ENCODE measurements around the gene PCDH9. TPM values are rescaled to one million over a fixed set of nuclear protein-coding genes. Genes with fewer than 3 reads are reported as not detected.
"Not testable (repeated sequence)": the region's sequence is repeated elsewhere in the genome, so short reads cannot be mapped to it uniquely, and the experiment has no call there.

PCDH9 gene
- total and polyA plus RNA-seq, 10 donors, result 0.24 to 8.1 (median 3.8) TPM

GRCh38 chr13:66623129-66623820 is 606.9 kb downstream of the PCDH9 start:
- H3K4me3 ChIP-seq, result no peak overlapping the region
- no peaks in the 10 kb centered on the region for H3K36me3 ChIP-seq
- DNase-seq, result no peak
- H3K27ac ChIP-seq, result no peak overlapping the region
- H3K4me1 ChIP-seq, result no peaks in the 10 kb centered on the region
- intact Hi-C loops (cut with DNase I; ENCODE audit: low total_unique reads), result no loop called here
- 90 to 95% (median 91%) methylated on average over 10 of the region's 10 CpGs for WGBS, 5 donors
- no peak for TF ChIP-seq CTCF (IDR thresholded peaks at IDR 0.05 in 8 of 11, conservative IDR thresholded peaks at IDR 0.05 in 3 of 11)
- no peak for TF ChIP-seq POLR2A (IDR thresholded peaks at IDR 0.05)
- no peak for TF ChIP-seq POLR2AphosphoS5 (IDR thresholded peaks at IDR 0.05)
- H3K27me3 ChIP-seq (replicated peaks in 1 of 7), result no peaks in the 10 kb centered on the region
- peaks cover 0 to 13% (median 3%) of the 10 kb centered on the region in 8 donors for H3K9me3 ChIP-seq

- H3K27me3 ChIP-seq (replicated peaks in 1 of 7); H3K4me3 ChIP-seq; DNase-seq; intact Hi-C loops (cut with DNase I; ENCODE audit: low total_unique reads); H3K4me1 ChIP-seq; H3K27ac ChIP-seq; H3K36me3 ChIP-seq: not testable (repeated sequence)
- peaks cover 0 to 13% (median 3%) of the 10 kb centered on the region in 8 donors for H3K9me3 ChIP-seq
- 92 to 98% (median 95%) methylated on average over 11 to 31 of the region's 31 CpGs for WGBS, 5 donors
Measured at GRCh38 chr13:66621906-66622447, 608.2 kb downstream of the PCDH9 start.

DNA sequence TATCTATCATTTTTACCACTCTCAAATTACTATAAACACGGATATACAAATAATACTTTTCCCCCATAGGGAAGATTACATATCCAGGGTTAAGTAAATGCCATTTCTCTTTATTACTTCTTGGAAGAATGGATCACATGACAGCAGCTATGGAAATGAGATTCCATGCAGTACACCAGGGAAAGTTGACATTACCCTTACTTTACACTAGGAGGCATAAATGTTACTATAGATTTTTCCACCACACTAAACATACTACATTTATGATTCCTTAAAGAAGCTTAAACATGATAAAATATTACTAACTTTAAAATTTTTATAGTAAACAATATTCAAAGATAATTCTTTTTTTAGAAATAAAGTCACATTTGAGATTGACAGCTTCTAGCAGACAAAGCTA is 611.4 kb downstream of the PCDH9 start:
- Histone ChIP-seq H3K27me3 (replicated peaks in 1 of 7) (no peaks in the 10 kb centered on the region), H3K27ac (no peak overlapping the region), H3K4me1 (no peaks in the 10 kb centered on the region), H3K4me3 (no peak overlapping the region), H3K36me3 (no peaks in the 10 kb centered on the region), H3K9me3 (peaks cover 0 to 13% (median 3%) of the 10 kb centered on the region in 8 donors)
- no peak for DNase-seq
- WGBS, 5 donors, result 58 to 86% (median 72%) methylated on average over 1 of the region's 1 CpG
- intact Hi-C loops (cut with DNase I; ENCODE audit: low total_unique reads), result no loop called here
- peak in 7 of 11 experiments; percentile 19 to 38 (median 36) for TF ChIP-seq CTCF (IDR thresholded peaks at IDR 0.05 in 8 of 11, conservative IDR thresholded peaks at IDR 0.05 in 3 of 11)
- TF ChIP-seq POLR2AphosphoS5 (IDR thresholded peaks at IDR 0.05), result no peak

DNA sequence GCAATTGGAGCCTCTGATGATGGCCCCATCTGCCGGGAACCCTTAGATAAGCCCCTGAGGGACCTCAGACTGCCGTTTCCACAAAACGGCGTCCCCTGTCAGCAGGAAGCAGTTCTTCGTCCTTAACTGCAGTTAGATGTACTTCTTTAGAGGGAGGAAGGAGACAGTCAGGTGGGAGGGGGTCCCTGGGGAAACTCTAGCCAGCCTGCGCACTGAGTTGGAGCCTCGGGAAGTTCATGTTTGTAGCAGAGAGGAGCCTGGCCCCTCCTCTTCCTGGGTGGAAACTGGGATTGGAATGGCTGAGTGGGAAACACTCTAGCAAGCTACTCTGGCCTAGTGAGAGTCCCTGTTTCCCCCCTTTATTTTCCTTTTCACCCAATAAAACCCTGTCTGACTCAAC is 612.4 kb downstream of the PCDH9 start:
- no peaks in the 10 kb centered on the region for H3K27me3 ChIP-seq (replicated peaks in 1 of 7)
- no peak for TF ChIP-seq POLR2A (IDR thresholded peaks at IDR 0.05)
- 72 to 85% (median 83%) methylated on average over 7 of the region's 7 CpGs for WGBS, 5 donors
- H3K4me3 ChIP-seq, result no peak overlapping the region
- H3K4me1 ChIP-seq, result no peaks in the 10 kb centered on the region
- no peaks in the 10 kb centered on the region for H3K36me3 ChIP-seq
- peaks cover 0 to 13% (median 3%) of the 10 kb centered on the region in 8 donors for H3K9me3 ChIP-seq
- intact Hi-C loops (cut with DNase I; ENCODE audit: low total_unique reads), result no loop called here
- no peak overlapping the region for H3K27ac ChIP-seq
- no peak for DNase-seq

- peaks cover 0 to 3% (median 0%) of the 10 kb centered on the region in 8 donors for H3K9me3 ChIP-seq
- H3K27ac ChIP-seq, result no peak overlapping the region
- TF ChIP-seq CTCF (IDR thresholded peaks at IDR 0.05 in 8 of 11, conservative IDR thresholded peaks at IDR 0.05 in 3 of 11) (no peak), POLR2A (IDR thresholded peaks at IDR 0.05) (no peak), POLR2AphosphoS5 (IDR thresholded peaks at IDR 0.05) (no peak)
- no peak for DNase-seq
- H3K4me3 ChIP-seq, result no peak overlapping the region
- H3K27me3 ChIP-seq (replicated peaks in 1 of 7), result no peaks in the 10 kb centered on the region
- intact Hi-C loops (cut with DNase I; ENCODE audit: low total_unique reads), result no loop called here
- 88 to 95% (median 91%) methylated on average over 6 of the region's 6 CpGs for WGBS, 5 donors
- no peaks in the 10 kb centered on the region for H3K4me1 ChIP-seq
- H3K36me3 ChIP-seq, result no peaks in the 10 kb centered on the region
Measured at GRCh38 chr13:66612983-66613382, 617.2 kb downstream of the PCDH9 start.
